WTC11 (cell line): ENCODE measurements around the gene FMNL3.

Experiments used
- CTCF ChIP-seq: fragments of 200-600 bp; IDR thresholded peaks from 2 replicates; pipeline ENCODE4 v1.8.0; 2022; ENCODE audit warnings: antibody characterized with exemption
- FOXK1 ChIP-seq: sonication (generic); formaldehyde crosslinking; IDR thresholded peaks from 2 replicates; pipeline ENCODE4 v1.8.0; 2022; ENCODE audit warnings: mild to moderate bottlenecking, moderate library complexity, missing genetic modification reagents
- IRF2 ChIP-seq: sonication (generic); formaldehyde crosslinking; IDR thresholded peaks from 2 replicates; pipeline ENCODE4 v1.8.0; 2022; ENCODE audit warnings: low read depth, missing genetic modification reagents, borderline replicate concordance
- NR1H2 ChIP-seq: sonication (generic); formaldehyde crosslinking; IDR thresholded peaks from 2 replicates; pipeline ENCODE4 v1.9.0; 2021; ENCODE audit warnings: mild to moderate bottlenecking, moderate library complexity, missing genetic modification reagents
- PREB ChIP-seq: sonication (generic); formaldehyde crosslinking; IDR thresholded peaks from 2 replicates; pipeline ENCODE4 v1.8.1; 2022; ENCODE audit warnings: mild to moderate bottlenecking, missing genetic modification reagents, moderate library complexity, borderline replicate concordance
- TEAD4 ChIP-seq: sonication (generic); formaldehyde crosslinking; IDR thresholded peaks from 2 replicates; pipeline ENCODE4 v1.8.0; 2022; ENCODE audit warnings: mild to moderate bottlenecking, missing genetic modification reagents
- ZNF232 ChIP-seq: sonication (generic); formaldehyde crosslinking; IDR thresholded peaks from 2 replicates; pipeline ENCODE4 v1.8.0; 2022; ENCODE audit warnings: mild to moderate bottlenecking, missing genetic modification reagents
- TF ChIP-seq, protein P1 (sequence below): sonication (generic); formaldehyde crosslinking; IDR thresholded peaks from 2 replicates; pipeline ENCODE4 v1.8.1; 2022; ENCODE audit warnings: low read depth, mild to moderate bottlenecking, moderate library complexity, missing genetic modification reagents, borderline replicate concordance
- TF ChIP-seq, protein P2 (sequence below): sonication (generic); formaldehyde crosslinking; IDR thresholded peaks from 2 replicates; pipeline ENCODE4 v1.8.1; 2023; ENCODE audit warnings: mild to moderate bottlenecking, missing genetic modification reagents, borderline replicate concordance

DNA sequence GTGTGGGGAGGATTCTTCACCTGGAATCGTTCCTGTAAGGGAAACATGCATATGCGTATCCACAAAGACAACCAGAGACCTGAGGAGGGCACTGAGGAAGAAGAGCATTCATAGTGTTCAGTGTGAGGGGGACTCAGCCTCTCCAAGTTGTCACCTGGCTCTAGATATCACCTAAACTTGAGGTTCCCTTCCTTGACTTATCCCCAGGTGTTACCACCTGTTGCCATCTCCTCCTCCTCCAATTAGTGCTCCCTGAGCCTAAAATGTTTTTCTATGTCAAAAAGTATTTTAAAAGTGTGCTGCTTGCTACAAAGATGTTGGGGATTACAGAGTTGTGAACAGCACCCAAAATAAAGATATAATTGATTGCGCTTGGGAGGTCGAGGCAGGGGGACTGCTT is 41.0 kb downstream of the FMNL3 start:
- no peak for TF ChIP-seq ZNF232 (CRISPR knock-in tag)
- TF ChIP-seq FOXK1 (CRISPR knock-in tag) = no peak
- TF ChIP-seq CTCF = no peak
- no peak for TF ChIP-seq PREB (CRISPR knock-in tag)
- TF ChIP-seq, protein P1, sequence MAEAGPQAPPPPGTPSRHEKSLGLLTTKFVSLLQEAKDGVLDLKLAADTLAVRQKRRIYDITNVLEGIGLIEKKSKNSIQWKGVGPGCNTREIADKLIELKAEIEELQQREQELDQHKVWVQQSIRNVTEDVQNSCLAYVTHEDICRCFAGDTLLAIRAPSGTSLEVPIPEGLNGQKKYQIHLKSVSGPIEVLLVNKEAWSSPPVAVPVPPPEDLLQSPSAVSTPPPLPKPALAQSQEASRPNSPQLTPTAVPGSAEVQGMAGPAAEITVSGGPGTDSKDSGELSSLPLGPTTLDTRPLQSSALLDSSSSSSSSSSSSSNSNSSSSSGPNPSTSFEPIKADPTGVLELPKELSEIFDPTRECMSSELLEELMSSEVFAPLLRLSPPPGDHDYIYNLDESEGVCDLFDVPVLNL (CRISPR knock-in tag) = no peak
- TF ChIP-seq, protein P2, sequence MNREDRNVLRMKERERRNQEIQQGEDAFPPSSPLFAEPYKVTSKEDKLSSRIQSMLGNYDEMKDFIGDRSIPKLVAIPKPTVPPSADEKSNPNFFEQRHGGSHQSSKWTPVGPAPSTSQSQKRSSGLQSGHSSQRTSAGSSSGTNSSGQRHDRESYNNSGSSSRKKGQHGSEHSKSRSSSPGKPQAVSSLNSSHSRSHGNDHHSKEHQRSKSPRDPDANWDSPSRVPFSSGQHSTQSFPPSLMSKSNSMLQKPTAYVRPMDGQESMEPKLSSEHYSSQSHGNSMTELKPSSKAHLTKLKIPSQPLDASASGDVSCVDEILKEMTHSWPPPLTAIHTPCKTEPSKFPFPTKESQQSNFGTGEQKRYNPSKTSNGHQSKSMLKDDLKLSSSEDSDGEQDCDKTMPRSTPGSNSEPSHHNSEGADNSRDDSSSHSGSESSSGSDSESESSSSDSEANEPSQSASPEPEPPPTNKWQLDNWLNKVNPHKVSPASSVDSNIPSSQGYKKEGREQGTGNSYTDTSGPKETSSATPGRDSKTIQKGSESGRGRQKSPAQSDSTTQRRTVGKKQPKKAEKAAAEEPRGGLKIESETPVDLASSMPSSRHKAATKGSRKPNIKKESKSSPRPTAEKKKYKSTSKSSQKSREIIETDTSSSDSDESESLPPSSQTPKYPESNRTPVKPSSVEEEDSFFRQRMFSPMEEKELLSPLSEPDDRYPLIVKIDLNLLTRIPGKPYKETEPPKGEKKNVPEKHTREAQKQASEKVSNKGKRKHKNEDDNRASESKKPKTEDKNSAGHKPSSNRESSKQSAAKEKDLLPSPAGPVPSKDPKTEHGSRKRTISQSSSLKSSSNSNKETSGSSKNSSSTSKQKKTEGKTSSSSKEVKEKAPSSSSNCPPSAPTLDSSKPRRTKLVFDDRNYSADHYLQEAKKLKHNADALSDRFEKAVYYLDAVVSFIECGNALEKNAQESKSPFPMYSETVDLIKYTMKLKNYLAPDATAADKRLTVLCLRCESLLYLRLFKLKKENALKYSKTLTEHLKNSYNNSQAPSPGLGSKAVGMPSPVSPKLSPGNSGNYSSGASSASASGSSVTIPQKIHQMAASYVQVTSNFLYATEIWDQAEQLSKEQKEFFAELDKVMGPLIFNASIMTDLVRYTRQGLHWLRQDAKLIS (CRISPR knock-in tag) = no peak
- TF ChIP-seq NR1H2 (CRISPR knock-in tag) = no peak
- TF ChIP-seq IRF2 (CRISPR knock-in tag) = no peak
- TF ChIP-seq TEAD4 (CRISPR knock-in tag) = no peak
